HEK293 (cell line): Measurements from ENCODE around the gene FERMT2.

Experiments used
- ZEB2 ChIP-seq: fragments of 450-650 bp; formaldehyde crosslinking; IDR thresholded peaks from 2 replicates; pipeline ENCODE4 v1.5.1; 2016; ENCODE audit warnings: missing biosample characterization, missing genetic modification characterization
- ZNF274 ChIP-seq, 2 experiments: fragments of 200-500 bp in 1 of 2; fragments of 450-650 bp in 1 of 2; sonication (Bioruptor generic) in 1 of 2; formaldehyde crosslinking in 1 of 2; IDR thresholded peaks; 2 replicates each; pipeline versions ENCODE4 v1.5.1 to v1.6.1; 2014 to 2016; ENCODE audit warnings: borderline replicate concordance in 1 of 2, inconsistent platforms in 1 of 2, low read length in 1 of 2, missing biosample characterization in 1 of 2, missing genetic modification characterization in 1 of 2
- ZNF785 ChIP-seq: fragments of 450-650 bp; formaldehyde crosslinking; IDR thresholded peaks from 2 replicates; pipeline ENCODE4 v1.5.1; 2016; ENCODE audit warnings: missing biosample characterization, missing genetic modification characterization
- TF ChIP-seq, protein P1 (sequence below): fragments of 450-650 bp; formaldehyde crosslinking; IDR thresholded peaks from 2 replicates; pipeline ENCODE4 v1.5.1; 2016; ENCODE audit warnings: missing biosample characterization, missing genetic modification characterization

DNA sequence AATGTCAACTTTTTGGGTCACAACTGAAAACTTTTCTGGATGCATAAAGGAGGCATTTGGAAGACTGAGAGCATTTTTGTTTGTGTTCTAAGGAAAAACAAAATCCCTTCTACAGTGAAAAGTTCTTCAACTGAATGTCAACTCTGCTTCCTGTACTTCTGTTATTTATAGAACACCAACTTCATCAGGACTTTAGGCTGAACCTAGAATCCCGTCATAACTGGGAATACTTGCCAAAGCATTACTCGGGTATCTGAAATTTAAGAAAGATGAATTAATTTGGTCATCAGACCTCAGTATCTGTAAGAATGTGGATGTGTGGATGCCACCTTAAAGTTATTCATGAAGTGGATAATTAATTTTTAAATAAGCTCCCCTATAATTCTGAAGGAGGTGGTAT lies 73.2 kb downstream of the FERMT2 start:
- TF ChIP-seq, protein P1, sequence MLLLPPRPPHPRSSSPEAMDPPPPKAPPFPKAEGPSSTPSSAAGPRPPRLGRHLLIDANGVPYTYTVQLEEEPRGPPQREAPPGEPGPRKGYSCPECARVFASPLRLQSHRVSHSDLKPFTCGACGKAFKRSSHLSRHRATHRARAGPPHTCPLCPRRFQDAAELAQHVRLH (tag by site-specific recombination): no peak
- TF ChIP-seq ZNF785 (tag by site-specific recombination) (no peak), ZNF274 (IDR thresholded peaks at IDR 0.05; ENCODE audit: low read length) (no peak), ZNF274 (tag by site-specific recombination; IDR thresholded peaks at IDR 0.05; ENCODE audit: borderline replicate concordance) (no peak), ZEB2 (tag by site-specific recombination) (no peak)
